ENCODE results near the gene KIRREL1.

Gene KIRREL1

GRCh38 chr1:158062174-158062573 is 68.7 kb downstream of the KIRREL1 start:
- no peak for ATAC-seq
- no peak for TF ChIP-seq POU6F1 (CRISPR knock-in tag; IDR thresholded peaks at IDR 0.05; ENCODE audit: borderline replicate concordance, low read depth)

GRCh38 chr1:158067662-158068061 is 74.2 kb downstream of the KIRREL1 start:
- peak; percentile 74 for ATAC-seq
- TF ChIP-seq TSHZ2 (CRISPR knock-in tag; IDR thresholded peaks at IDR 0.05) (no peak), CSRNP3 (CRISPR knock-in tag; IDR thresholded peaks at IDR 0.05) (no peak), ZNF8 (CRISPR knock-in tag; IDR thresholded peaks at IDR 0.05) (no peak), PATZ1 (CRISPR knock-in tag; IDR thresholded peaks at IDR 0.05; ENCODE audit: borderline replicate concordance) (no peak), ZC3H10 (CRISPR knock-in tag; IDR thresholded peaks at IDR 0.05) (no peak), RARB (CRISPR knock-in tag; IDR thresholded peaks at IDR 0.05) (no peak), POU6F1 (CRISPR knock-in tag; IDR thresholded peaks at IDR 0.05; ENCODE audit: borderline replicate concordance, low read depth) (no peak), PPARA (CRISPR knock-in tag; IDR thresholded peaks at IDR 0.05; ENCODE audit: borderline replicate concordance) (no peak), BACH2 (CRISPR knock-in tag; IDR thresholded peaks at IDR 0.05; ENCODE audit: borderline replicate concordance) (no peak), ESRRG (CRISPR knock-in tag; IDR thresholded peaks at IDR 0.05) (no peak)

- ATAC-seq, result no peak
- TF ChIP-seq ZNF70 (CRISPR knock-in tag; IDR thresholded peaks at IDR 0.05) (no peak), ZFP3 (CRISPR knock-in tag; IDR thresholded peaks at IDR 0.05) (no peak), PATZ1 (CRISPR knock-in tag; IDR thresholded peaks at IDR 0.05; ENCODE audit: borderline replicate concordance) (no peak), POU6F1 (CRISPR knock-in tag; IDR thresholded peaks at IDR 0.05; ENCODE audit: borderline replicate concordance, low read depth) (no peak), ESRRG (CRISPR knock-in tag; IDR thresholded peaks at IDR 0.05) (no peak), CREB5 (CRISPR knock-in tag; IDR thresholded peaks at IDR 0.05; ENCODE audit: low read depth) (no peak)
These were observed 75.5 kb downstream of the KIRREL1 start for GRCh38 chr1:158068918-158069317.
